ENCODE measurements around the gene CD52. TPM values are rescaled to one million over a fixed set of nuclear protein-coding genes. Genes with fewer than 3 reads are reported as not detected.

Gene CD52
- total RNA-seq, 6 experiments from 2014 or later: 2.8 to 17.6 (median 8.5) TPM

- Histone ChIP-seq H3K27ac (no peak overlapping the region), H3K9me3 (no peaks in the 10 kb centered on the region), H3K4me3 (no peak overlapping the region), H3K36me3 (no peaks in the 10 kb centered on the region), H3K27me3 (no peaks in the 10 kb centered on the region), H3K4me1 (peaks cover 0 to 10% (median 0%) of the 10 kb centered on the region in 4 donors)
- TF ChIP-seq CTCF (IDR thresholded peaks at IDR 0.05) (no peak), POLR2A (IDR thresholded peaks at IDR 0.05) (no peak)
- 28% methylated on average over 6 of the region's 8 CpGs for WGBS (ENCODE audit: insufficient coverage, low coverage, low lambda C conversion rate, missing lambda C conversion rate)
- intact Hi-C loops (cut with DNase I): loop anchor here in 1 of 2 donors (10.0 kb wide), 1 partner anchor 78 kb away; no protein-coding TSS in a partner anchor
- ATAC-seq: peak; percentile 8 to 35 (median 18)
- DNase-seq: no peak
These were observed 30.6 kb upstream of the CD52 start for GRCh38 chr1:26287033-26287711.

GRCh38 chr1:26287811-26288210 is 29.9 kb upstream of the CD52 start:
- Histone ChIP-seq H3K27ac (no peak overlapping the region), H3K36me3 (no peaks in the 10 kb centered on the region), H3K4me3 (no peak overlapping the region), H3K27me3 (no peaks in the 10 kb centered on the region), H3K4me1 (peaks cover 0 to 10% (median 0%) of the 10 kb centered on the region in 4 donors), H3K9me3 (no peaks in the 10 kb centered on the region)
- 78% methylated on average over 4 of the region's 5 CpGs for WGBS (ENCODE audit: insufficient coverage, low coverage, low lambda C conversion rate, missing lambda C conversion rate)
- intact Hi-C loops (cut with DNase I): loop anchor here in 1 of 2 donors (10.0 kb wide), 1 partner anchor 77 kb away; no protein-coding TSS in a partner anchor
- DNase-seq (no peak), ATAC-seq (no peak)
- TF ChIP-seq POLR2A (IDR thresholded peaks at IDR 0.05) (no peak), CTCF (IDR thresholded peaks at IDR 0.05) (no peak)

- intact Hi-C loops (cut with DNase I): loop anchor here in 1 of 2 donors (10.0 kb wide), 1 partner anchor 76 kb away; no protein-coding TSS in a partner anchor
- TF ChIP-seq POLR2A (IDR thresholded peaks at IDR 0.05): no peak
- no peak for TF ChIP-seq CTCF (IDR thresholded peaks at IDR 0.05)
- DNase-seq (no peak), ATAC-seq (peak in 1 of 4 donors; percentile 4)
- H3K4me3 ChIP-seq: no peak overlapping the region
- no peaks in the 10 kb centered on the region for H3K9me3 ChIP-seq
- H3K27ac ChIP-seq: peak overlapping the region; percentile 20 to 53 (median 31)
- peaks cover 0 to 10% (median 0%) of the 10 kb centered on the region in 4 donors for H3K4me1 ChIP-seq
- H3K27me3 ChIP-seq: no peaks in the 10 kb centered on the region
- H3K36me3 ChIP-seq: no peaks in the 10 kb centered on the region
- 41% methylated on average over 2 of the region's 5 CpGs for WGBS (ENCODE audit: insufficient coverage, low coverage, low lambda C conversion rate, missing lambda C conversion rate)
These were observed 29.3 kb upstream of the CD52 start for GRCh38 chr1:26288311-26288941.

GRCh38 chr1:26289158-26290059 is 28.3 kb upstream of the CD52 start:
- DNase-seq (peak in 2 of 3 donors; percentile 48), ATAC-seq (peak; percentile 19 to 33 (median 27))
- Histone ChIP-seq H3K4me3 (no peak overlapping the region), H3K9me3 (no peaks in the 10 kb centered on the region), H3K27me3 (no peaks in the 10 kb centered on the region), H3K4me1 (peaks cover 0 to 9% (median 0%) of the 10 kb centered on the region in 4 donors), H3K36me3 (no peaks in the 10 kb centered on the region), H3K27ac (peak overlapping the region; percentile 20 to 53 (median 31))
- intact Hi-C loops (cut with DNase I): loop anchor here (10.0 kb wide), 1 partner anchor 75 kb away; no protein-coding TSS in a partner anchor
- WGBS (ENCODE audit: insufficient coverage, low coverage, low lambda C conversion rate, missing lambda C conversion rate): 78% methylated on average over 4 of the region's 21 CpGs
- TF ChIP-seq CTCF (IDR thresholded peaks at IDR 0.05): no peak
- no peak for TF ChIP-seq POLR2A (IDR thresholded peaks at IDR 0.05)
